Lower lobe of right lung (tissue), 2 donors: ENCODE measurements around the gene ZW10. TPM values are rescaled to one million over a fixed set of nuclear protein-coding genes. Genes with fewer than 3 reads are reported as not detected.

ENCODE experiments used
- ATAC-seq, 2 donors: fragments of 200-7000 bp; cut with Tn5 transposase; one replicate each; pipeline ENCODE4 v1.9.1; 2020 to 2022; ENCODE audit warnings: mild to moderate bottlenecking in 2 of 2, moderate library complexity in 2 of 2
- DNase-seq: peaks from one replicate; pipeline ENCODE4 v3.0.0-alpha.2; 2020
- H3K27ac ChIP-seq: fragments of 200-600 bp; one replicate; pipeline ENCODE4 v1.8.0; 2022
- H3K27me3 ChIP-seq: fragments of 200-600 bp; one replicate; pipeline ENCODE4 v1.8.0; 2022; ENCODE audit warnings: low read depth
- H3K36me3 ChIP-seq: fragments of 200-600 bp; one replicate; pipeline ENCODE4 v1.8.0; 2022; ENCODE audit warnings: mild to moderate bottlenecking
- H3K4me1 ChIP-seq: fragments of 200-600 bp; one replicate; pipeline ENCODE4 v1.8.0; 2022
- H3K4me3 ChIP-seq: fragments of 200-600 bp; one replicate; pipeline ENCODE4 v1.8.0; 2022; ENCODE audit warnings: mild to moderate bottlenecking
- H3K9me3 ChIP-seq: fragments of 200-600 bp; one replicate; pipeline ENCODE4 v1.8.0; 2022
- CTCF ChIP-seq: fragments of 200-600 bp; IDR thresholded peaks from one replicate; pipeline ENCODE4 v1.8.0; 2022; ENCODE audit warnings: antibody characterized with exemption, mild to moderate bottlenecking
- intact Hi-C: fragments of 100-400 bp; cut with DNase I; formaldehyde crosslinking; loops from one replicate; pipeline ENCODE4 v1.11.0; 2022
- long read RNA-seq: library from polyadenylated mRNA; unstranded; transcript quantifications from one replicate; pipeline ENCODE4 v2.0.0, GENCODE V29; 2021
- total RNA-seq: library from RNA; stranded (reverse); fragmentation: NEBNext Ultra II Directional; extraction: Animal tissue kit (Norgen Biotek cat#: 25700); gene quantifications from one replicate; pipeline ENCODE4 v1.2.1, GENCODE V29; 2021
- donor health status: DM: no; HTN: yes; CAD: no; lungs with severe emphysema.

ZW10 gene
- 11.6 TPM for total RNA-seq
- long read RNA-seq, transcript ZW10-201 (16 exons, 2,992 nt): major isoform, 10 of 12 reads
- long read RNA-seq, partial matches to known transcripts: 0 of 12 reads
- long read RNA-seq, other reads (novel, unspliced or antisense): 2 of 12 reads

GRCh38 chr11:113773416-113774173 is at the start of gene ZW10:
Gene ZW10, minus strand, starts transcription at chr11:113773692. Its CDS starts 26 bp downstream, at chr11:113773666.
- peak; percentile 98 for DNase-seq
- peaks cover 9% of the 10 kb centered on the region for H3K36me3 ChIP-seq
- TF ChIP-seq CTCF: peak; percentile 77
- intact Hi-C loops: no loop called here
- H3K4me3 ChIP-seq: peak within 1 kb of the TSS; percentile 80
- peaks cover 20% of the 10 kb centered on the region for H3K4me1 ChIP-seq
- peak; percentile 99 to 100 for ATAC-seq
- H3K9me3 ChIP-seq: no peaks in the 10 kb centered on the region
- peak within 1 kb of the TSS; percentile 78 for H3K27ac ChIP-seq
- no peaks in the 10 kb centered on the region for H3K27me3 ChIP-seq

- Histone ChIP-seq H3K4me3 (no peak overlapping the region), H3K9me3 (no peaks in the 10 kb centered on the region), H3K27ac (no peak overlapping the region), H3K4me1 (no peaks in the 10 kb centered on the region), H3K27me3 (no peaks in the 10 kb centered on the region), H3K36me3 (peaks cover 58% of the 10 kb centered on the region)
- ATAC-seq (no peak), DNase-seq (no peak)
- no peak for TF ChIP-seq CTCF
- intact Hi-C loops: no loop called here
Measured at GRCh38 chr11:113818426-113818825, 44.9 kb upstream of the ZW10 start.

- no peaks in the 10 kb centered on the region for H3K27me3 ChIP-seq
- peaks cover 58% of the 10 kb centered on the region for H3K36me3 ChIP-seq
- H3K9me3 ChIP-seq: no peaks in the 10 kb centered on the region
- no peak for TF ChIP-seq CTCF
- no peak for ATAC-seq
- intact Hi-C loops: no loop called here
- no peak overlapping the region for H3K4me3 ChIP-seq
- DNase-seq: no peak
- H3K4me1 ChIP-seq: no peaks in the 10 kb centered on the region
- H3K27ac ChIP-seq: no peak overlapping the region
Measured at GRCh38 chr11:113817626-113818025, 44.1 kb upstream of the ZW10 start.

GRCh38 chr11:113817162-113817561 is 43.7 kb upstream of the ZW10 start:
- Histone ChIP-seq H3K27me3 (no peaks in the 10 kb centered on the region), H3K9me3 (no peaks in the 10 kb centered on the region), H3K36me3 (peaks cover 59% of the 10 kb centered on the region), H3K27ac (no peak overlapping the region), H3K4me3 (no peak overlapping the region), H3K4me1 (no peaks in the 10 kb centered on the region)
- intact Hi-C loops: no loop called here
- ATAC-seq (no peak), DNase-seq (no peak)
- no peak for TF ChIP-seq CTCF

GRCh38 chr11:113814181-113814580 is 40.7 kb upstream of the ZW10 start:
- ATAC-seq (no peak), DNase-seq (no peak)
- Histone ChIP-seq H3K27ac (no peak overlapping the region), H3K36me3 (peaks cover 63% of the 10 kb centered on the region), H3K4me3 (no peak overlapping the region), H3K4me1 (no peaks in the 10 kb centered on the region), H3K9me3 (no peaks in the 10 kb centered on the region), H3K27me3 (no peaks in the 10 kb centered on the region)
- TF ChIP-seq CTCF: no peak
- intact Hi-C loops: no loop called here
